ENCODE measurements around the gene KRTAP3-3.
"Not testable (repeated sequence)": the region's sequence is repeated elsewhere in the genome, so short reads cannot be mapped to it uniquely, and the experiment has no call there.

The KRTAP3-3 gene

GRCh38 chr17:40993839-40994238 lies at the start of gene KRTAP3-3:
TSS of gene KRTAP3-3 (minus strand) at chr17:40994164. CDS start at chr17:40994097, 67 bp downstream.
- DNase-seq (ENCODE audit: low read depth) = no peak
- no peak for TF ChIP-seq CTCF (IDR thresholded peaks at IDR 0.05; ENCODE audit: insufficient read depth, low read depth, low read length, missing control alignments)
- H3K4me3 ChIP-seq (ENCODE audit: low read length) = no peak within 1 kb of the TSS

GRCh38 chr17:41042953-41043352 lies 49.0 kb upstream of the KRTAP3-3 start:
- no peak overlapping the region for H3K4me3 ChIP-seq (ENCODE audit: low read length)
- no peak for TF ChIP-seq CTCF (IDR thresholded peaks at IDR 0.05; ENCODE audit: insufficient read depth, low read depth, low read length, missing control alignments)
- no peak for DNase-seq (ENCODE audit: low read depth)

- DNase-seq (ENCODE audit: low read depth) = not testable (repeated sequence)
These were observed 47.0 kb upstream of the KRTAP3-3 start, which contains the start of gene KRTAP1-1 for GRCh38 chr17:41040783-41041571. TSS of gene KRTAP1-1 (minus strand) at chr17:41041450. CDS start at chr17:41041397, 53 bp downstream.

GRCh38 chr17:41037853-41038350 lies 43.9 kb upstream of the KRTAP3-3 start:
- no peak for TF ChIP-seq CTCF (IDR thresholded peaks at IDR 0.05; ENCODE audit: insufficient read depth, low read depth, low read length, missing control alignments)
- DNase-seq (ENCODE audit: low read depth) = no peak

More at GRCh38 chr17:41040783-41041571, 47.0 kb upstream of the KRTAP3-3 start, which contains the start of gene KRTAP1-1:
- H3K4me3 ChIP-seq (ENCODE audit: low read length) = not testable (repeated sequence)

GRCh38 chr17:41034346-41034935 lies 40.5 kb upstream of the KRTAP3-3 start, which contains the start of gene KRTAP1-3:
TSS of gene KRTAP1-3 (minus strand) at chr17:41034874. CDS start at chr17:41034821, 53 bp downstream.
- not testable (repeated sequence) for DNase-seq (ENCODE audit: low read depth); H3K4me3 ChIP-seq (ENCODE audit: low read length)

More at GRCh38 chr17:41037853-41038350, 43.9 kb upstream of the KRTAP3-3 start:
- no peak overlapping the region for H3K4me3 ChIP-seq (ENCODE audit: low read length)

GRCh38 chr17:41029633-41030245 lies 35.8 kb upstream of the KRTAP3-3 start, which contains the start of gene KRTAP1-4:
TSS of gene KRTAP1-4 (minus strand) at chr17:41030195. CDS start at chr17:41030078, 117 bp downstream.
- DNase-seq (ENCODE audit: low read depth) = no peak
- TF ChIP-seq CTCF (IDR thresholded peaks at IDR 0.05; ENCODE audit: insufficient read depth, low read depth, low read length, missing control alignments) = no peak
- H3K4me3 ChIP-seq (ENCODE audit: low read length) = no peak within 1 kb of the TSS

GRCh38 chr17:41026715-41027471 lies 32.9 kb upstream of the KRTAP3-3 start, which contains the start of gene KRTAP1-5:
TSS of gene KRTAP1-5 (minus strand) at chr17:41027208. CDS start at chr17:41027155, 53 bp downstream.
- H3K4me3 ChIP-seq (ENCODE audit: low read length) = no peak within 1 kb of the TSS
- no peak for TF ChIP-seq CTCF (IDR thresholded peaks at IDR 0.05; ENCODE audit: insufficient read depth, low read depth, low read length, missing control alignments)
- DNase-seq (ENCODE audit: low read depth) = peak; percentile 34
